Endothelial cell of umbilical vein (primary cell): ENCODE results near the gene CALHM5. TPM values are rescaled to one million over a fixed set of nuclear protein-coding genes. Genes with fewer than 3 reads are reported as not detected.

ENCODE experiments used
- BruUV-seq: library from RNA; stranded (reverse); fragments of 400-500 nt; replicated peaks from 2 replicates; lab custom pipeline; 2021; lab: Mats Ljungman, UMichigan
- CTCF ChIA-PET: fragments of 300-600, 350-600 bp; sonication (Branson Sonifier 250); formaldehyde crosslinking; loops from one replicate; lab custom pipeline; 2021; ENCODE audit warnings: antibody characterized with exemption, inconsistent platforms; lab: Charles Lee
- POLR2A ChIA-PET: fragments of 300-600, 350-600 bp; sonication (Branson Sonifier 250); formaldehyde crosslinking; loops from one replicate; lab custom pipeline; 2021; ENCODE audit warnings: antibody characterized with exemption, inconsistent platforms; lab: Charles Lee
- DNase-seq: peaks from one replicate; pipeline ENCODE4 v3.0.0-alpha.2; 2011; ENCODE audit warnings: low read depth, low spot score
- FAIRE-seq: peaks from 2 replicates; lab custom pipeline; 2011; peaks lifted over from hg19 to GRCh38; lab: Jason Lieb, UNC
- H2AFZ ChIP-seq: 2 replicates; pipeline ENCODE4 v1.6.0; 2012; ENCODE audit warnings: low read depth, low read length, control low read depth, inconsistent platforms
- H3K27ac ChIP-seq: 2 replicates; pipeline ENCODE4 v1.5.1; 2011; ENCODE audit warnings: low read depth, mild to moderate bottlenecking, control low read depth, low read length, moderate library complexity; ENCODE audit not compliant: insufficient read depth
- H3K27me3 ChIP-seq, 2 experiments: 2 replicates each; pipeline versions ENCODE4 v1.6.0 to v1.6.1; 2011; ENCODE audit warnings: low read length in 2 of 2, mixed read lengths in 1 of 2; ENCODE audit not compliant: control insufficient read depth in 2 of 2, insufficient read depth in 2 of 2
- H3K36me3 ChIP-seq, 2 experiments: 2 replicates in 1 of 2; 3 replicates in 1 of 2; pipeline ENCODE4 v1.5.1; 2011; ENCODE audit warnings: low read length in 2 of 2, mild to moderate bottlenecking in 1 of 2, moderate library complexity in 1 of 2; ENCODE audit not compliant: control insufficient read depth in 2 of 2, insufficient read depth in 2 of 2; ENCODE audit errors: extremely low read depth in 1 of 2
- H3K4me1 ChIP-seq: 3 replicates; pipeline ENCODE4 v1.5.1; 2011; ENCODE audit warnings: mild to moderate bottlenecking, low read length; ENCODE audit not compliant: control insufficient read depth, insufficient read depth; ENCODE audit errors: extremely low read depth
- H3K4me2 ChIP-seq: 2 replicates; pipeline ENCODE4 v1.6.1; 2011; ENCODE audit warnings: low read length, control low read depth, mixed read lengths; ENCODE audit not compliant: insufficient read depth
- H3K4me3 ChIP-seq, 3 experiments: fragments of 200-600 bp in 1 of 3; sonication (generic), shearing (Covaris generic) in 1 of 3; replicated peaks in 1 of 3; 2 replicates each; pipeline ENCODE4 v1.5.1; 2011 to 2016; ENCODE audit warnings: control low read depth in 3 of 3, low read length in 3 of 3, mild to moderate bottlenecking in 2 of 3, inconsistent platforms in 1 of 3, low read depth in 1 of 3, moderate library complexity in 1 of 3; ENCODE audit not compliant: insufficient read depth in 1 of 3
- H3K79me2 ChIP-seq: 2 replicates; pipeline ENCODE4 v1.6.0; 2012; ENCODE audit warnings: low read length, inconsistent platforms; ENCODE audit not compliant: control insufficient read depth, insufficient read depth
- H3K9ac ChIP-seq: replicated peaks from 2 replicates; pipeline ENCODE3; 2011; ENCODE audit warnings: low read length, control low read depth; ENCODE audit not compliant: insufficient read depth; ENCODE audit errors: extremely low read depth
- H3K9me1 ChIP-seq: replicated peaks from 3 replicates; pipeline ENCODE4 v1.6.0; 2011; ENCODE audit warnings: mild to moderate bottlenecking, low read length; ENCODE audit not compliant: control insufficient read depth, insufficient read depth; ENCODE audit errors: extremely low read depth
- H3K9me3 ChIP-seq: replicated peaks from 2 replicates; pipeline ENCODE4 v1.5.1; 2012; ENCODE audit warnings: low read length, inconsistent platforms; ENCODE audit not compliant: control insufficient read depth, insufficient read depth
- H4K20me1 ChIP-seq: replicated peaks from 2 replicates; pipeline ENCODE3; 2011; ENCODE audit warnings: mild to moderate bottlenecking, low read length; ENCODE audit not compliant: control insufficient read depth, insufficient read depth; ENCODE audit errors: extremely low read depth
- EZH2 ChIP-seq: IDR thresholded peaks from 2 replicates; pipeline ENCODE4 v1.6.1; 2012; ENCODE audit warnings: borderline replicate concordance, low read depth, mild to moderate bottlenecking, moderate library complexity, low read length, inconsistent platforms; ENCODE audit not compliant: severe bottlenecking
- FOS ChIP-seq: IDR thresholded peaks from 2 replicates; pipeline ENCODE4 v1.6.1; 2011; ENCODE audit warnings: mild to moderate bottlenecking, low read length, moderate library complexity, borderline replicate concordance; ENCODE audit not compliant: insufficient read depth
- GATA2 ChIP-seq: IDR thresholded peaks from 2 replicates; pipeline ENCODE4 v1.7.0; 2011; ENCODE audit warnings: low read depth, mild to moderate bottlenecking, moderate library complexity, mixed read lengths, low read length; ENCODE audit not compliant: insufficient read length, insufficient read depth
- JUN ChIP-seq: IDR thresholded peaks from 2 replicates; pipeline ENCODE4 v1.6.1; 2011; ENCODE audit warnings: borderline replicate concordance, low read depth; ENCODE audit not compliant: insufficient read length, insufficient read depth
- MYC ChIP-seq: IDR thresholded peaks from one replicate; pipeline ENCODE4 v1.6.1; 2011; ENCODE audit warnings: mild to moderate bottlenecking, low read depth, low read length
- POLR2A ChIP-seq: IDR thresholded peaks from 2 replicates; pipeline ENCODE4 v1.6.1; 2012; ENCODE audit warnings: low read depth, mild to moderate bottlenecking, control low read depth, low read length
- POLR2AphosphoS5 ChIP-seq: IDR thresholded peaks from 2 replicates; pipeline ENCODE4 v1.6.1; 2012; ENCODE audit warnings: low read depth, mild to moderate bottlenecking, control low read depth, low read length, moderate library complexity; ENCODE audit not compliant: insufficient read depth
- dilution Hi-C: fragments of 300-500 bp; cut with MboI; formaldehyde crosslinking; loops from one replicate; pipeline ENCODE4 v1.15.0; 2019; ENCODE audit warnings: low sequenced_read_pairs; ENCODE audit not compliant: extremely low pct_ligation_motif_present
- intact Hi-C: fragments of 100-400 bp; cut with micrococcal nuclease; formaldehyde crosslinking; loops from one replicate; pipeline ENCODE4 v1.10.0; 2022
- polyA plus RNA-seq, 4 experiments: library from polyadenylated mRNA; depleted of rRNA in 3 of 4; stranded (reverse) in 3 of 4; unstranded in 1 of 4; fragments of >200 nt; gene quantifications; 2 replicates each; pipeline versions ENCODE4 v1.2.1 to v1.2.3, GENCODE V29; 2011 to 2012; ENCODE audit warnings: missing spikeins in 1 of 4
- total RNA-seq: library from RNA; stranded (reverse); gene quantifications from 2 replicates; pipeline ENCODE4 v1.2.3, GENCODE V29; 2021
- TF ChIP-seq, protein P1 (sequence below), 2 donors: IDR thresholded peaks; 1 replicate in 1 of 2; 2 replicates in 1 of 2; pipeline ENCODE4 v1.5.1; 2011; ENCODE audit warnings: low read length in 2 of 2, mild to moderate bottlenecking in 2 of 2, moderate library complexity in 2 of 2, control low read depth in 1 of 2, inconsistent platforms in 1 of 2, low read depth in 1 of 2; ENCODE audit not compliant: insufficient read depth in 1 of 2; ENCODE audit errors: extremely low read depth in 1 of 2
- TF ChIP-seq, protein P2 (sequence below): IDR thresholded peaks from 2 replicates; pipeline ENCODE4 v1.6.1; 2011; ENCODE audit not compliant: insufficient read depth, insufficient read length

Gene CALHM5
- total and polyA plus RNA-seq, 2 donors (not counting 3 experiments of a cell fraction or from before 2014, with no cell fraction given): 4.5 to 6.6 TPM

DNA sequence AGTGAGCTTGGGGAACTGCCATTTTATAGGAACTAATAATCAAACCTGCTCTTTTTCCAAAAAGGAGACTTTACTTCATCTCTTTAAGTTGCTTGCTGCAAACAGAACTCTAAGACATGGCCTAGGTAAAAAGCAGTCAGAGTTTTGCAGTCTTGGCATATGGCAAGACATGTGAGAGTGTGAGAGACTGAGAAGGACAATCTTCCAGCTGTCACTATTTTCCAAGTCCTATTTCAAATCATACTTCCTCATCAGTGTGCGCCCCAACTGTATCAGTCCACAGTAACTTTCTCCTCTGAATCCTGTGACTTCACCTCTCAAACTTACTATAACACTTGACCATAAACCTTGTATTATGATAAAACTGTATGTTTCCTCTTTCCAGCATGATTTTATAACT, 39.9 kb upstream of the CALHM5 start:
- Histone ChIP-seq H3K9me3 (no peaks in the 10 kb centered on the region), H3K79me2 (no peaks in the 10 kb centered on the region), H2AFZ (no peak overlapping the region), H3K4me3 (no peak overlapping the region), H3K4me1 (no peaks in the 10 kb centered on the region), H3K27me3 (no peaks in the 10 kb centered on the region), H4K20me1 (no peaks in the 10 kb centered on the region), H3K9ac (no peak overlapping the region), H3K9me1 (no peaks in the 10 kb centered on the region), H3K27ac (no peak overlapping the region), H3K4me2 (no peak overlapping the region), H3K36me3 (no peaks in the 10 kb centered on the region)
- intact Hi-C loops (no loop called here), dilution Hi-C loops (no loop called here)
- FAIRE-seq (no peak), DNase-seq (no peak)
- CTCF ChIA-PET: no interaction called here
- BruUV-seq: no TSS peak
- POLR2A ChIA-PET: no interaction called here
- TF ChIP-seq, protein P1, sequence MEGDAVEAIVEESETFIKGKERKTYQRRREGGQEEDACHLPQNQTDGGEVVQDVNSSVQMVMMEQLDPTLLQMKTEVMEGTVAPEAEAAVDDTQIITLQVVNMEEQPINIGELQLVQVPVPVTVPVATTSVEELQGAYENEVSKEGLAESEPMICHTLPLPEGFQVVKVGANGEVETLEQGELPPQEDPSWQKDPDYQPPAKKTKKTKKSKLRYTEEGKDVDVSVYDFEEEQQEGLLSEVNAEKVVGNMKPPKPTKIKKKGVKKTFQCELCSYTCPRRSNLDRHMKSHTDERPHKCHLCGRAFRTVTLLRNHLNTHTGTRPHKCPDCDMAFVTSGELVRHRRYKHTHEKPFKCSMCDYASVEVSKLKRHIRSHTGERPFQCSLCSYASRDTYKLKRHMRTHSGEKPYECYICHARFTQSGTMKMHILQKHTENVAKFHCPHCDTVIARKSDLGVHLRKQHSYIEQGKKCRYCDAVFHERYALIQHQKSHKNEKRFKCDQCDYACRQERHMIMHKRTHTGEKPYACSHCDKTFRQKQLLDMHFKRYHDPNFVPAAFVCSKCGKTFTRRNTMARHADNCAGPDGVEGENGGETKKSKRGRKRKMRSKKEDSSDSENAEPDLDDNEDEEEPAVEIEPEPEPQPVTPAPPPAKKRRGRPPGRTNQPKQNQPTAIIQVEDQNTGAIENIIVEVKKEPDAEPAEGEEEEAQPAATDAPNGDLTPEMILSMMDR (IDR thresholded peaks at IDR 0.05; ENCODE audit: extremely low read depth in 1 of 2, insufficient read depth in 1 of 2, low read depth in 1 of 2, low read length in 2 of 2): no peak
- TF ChIP-seq GATA2 (no peak), JUN (no peak), MYC (no peak), EZH2 (no peak), POLR2AphosphoS5 (no peak), POLR2A (no peak), FOS (no peak)
- TF ChIP-seq, protein P2, sequence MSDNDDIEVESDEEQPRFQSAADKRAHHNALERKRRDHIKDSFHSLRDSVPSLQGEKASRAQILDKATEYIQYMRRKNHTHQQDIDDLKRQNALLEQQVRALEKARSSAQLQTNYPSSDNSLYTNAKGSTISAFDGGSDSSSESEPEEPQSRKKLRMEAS: no peak
